PFSK-1 (cell line): ENCODE measurements around the gene S100A2.

Source experiments
- FOXP2 ChIP-seq: optimal IDR thresholded peaks from 2 replicates; pipeline ENCODE3; 2011; ENCODE audit warnings: borderline replicate concordance, control low read depth, inconsistent platforms; ENCODE audit not compliant: insufficient read depth; ENCODE audit errors: extremely low read length, extremely low read depth
- POLR2AphosphoS5 ChIP-seq: IDR thresholded peaks from 2 replicates; pipeline ENCODE4 v1.6.1; 2012; ENCODE audit warnings: low read depth, mild to moderate bottlenecking, control low read depth, low read length, moderate library complexity
- SIN3A ChIP-seq: IDR thresholded peaks from 2 replicates; pipeline ENCODE4 v1.6.1; 2012; ENCODE audit warnings: mild to moderate bottlenecking, low read length, moderate library complexity, borderline replicate concordance; ENCODE audit not compliant: insufficient read depth
- TAF1 ChIP-seq: IDR thresholded peaks from 2 replicates; pipeline ENCODE4 v1.6.1; 2012; ENCODE audit warnings: low read length, control low read depth, borderline replicate concordance; ENCODE audit not compliant: insufficient read depth
- TF ChIP-seq, protein P1 (sequence below), 2 experiments: IDR thresholded peaks; 2 replicates each; pipeline versions ENCODE4 v1.6.1 to v1.8.0; 2011 to 2012; ENCODE audit warnings: low read depth in 2 of 2, low read length in 2 of 2, control low read depth in 1 of 2, inconsistent platforms in 1 of 2, mild to moderate bottlenecking in 1 of 2, moderate library complexity in 1 of 2; ENCODE audit not compliant: insufficient read depth in 1 of 2

DNA sequence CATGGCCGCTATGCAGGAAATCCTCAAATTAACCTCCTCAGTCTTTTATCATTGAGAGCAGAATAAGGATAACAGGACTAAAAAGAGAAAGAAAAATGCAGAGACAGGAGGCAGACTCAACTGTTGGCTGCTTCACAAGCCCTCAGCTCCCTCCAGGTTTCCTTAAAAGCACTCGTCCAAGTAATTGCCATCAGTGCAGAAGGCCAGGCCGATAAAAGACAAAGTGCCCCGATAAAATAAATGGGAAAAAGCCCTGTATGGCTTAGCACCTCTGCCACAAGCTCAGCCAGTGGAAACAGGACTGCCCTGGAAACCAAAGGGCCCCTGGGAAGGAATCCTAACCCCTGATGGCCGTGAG is 38.0 kb downstream of the S100A2 start:
- TF ChIP-seq TAF1 (no peak), POLR2AphosphoS5 (no peak), SIN3A (no peak), FOXP2 (no peak)
- TF ChIP-seq, protein P1, sequence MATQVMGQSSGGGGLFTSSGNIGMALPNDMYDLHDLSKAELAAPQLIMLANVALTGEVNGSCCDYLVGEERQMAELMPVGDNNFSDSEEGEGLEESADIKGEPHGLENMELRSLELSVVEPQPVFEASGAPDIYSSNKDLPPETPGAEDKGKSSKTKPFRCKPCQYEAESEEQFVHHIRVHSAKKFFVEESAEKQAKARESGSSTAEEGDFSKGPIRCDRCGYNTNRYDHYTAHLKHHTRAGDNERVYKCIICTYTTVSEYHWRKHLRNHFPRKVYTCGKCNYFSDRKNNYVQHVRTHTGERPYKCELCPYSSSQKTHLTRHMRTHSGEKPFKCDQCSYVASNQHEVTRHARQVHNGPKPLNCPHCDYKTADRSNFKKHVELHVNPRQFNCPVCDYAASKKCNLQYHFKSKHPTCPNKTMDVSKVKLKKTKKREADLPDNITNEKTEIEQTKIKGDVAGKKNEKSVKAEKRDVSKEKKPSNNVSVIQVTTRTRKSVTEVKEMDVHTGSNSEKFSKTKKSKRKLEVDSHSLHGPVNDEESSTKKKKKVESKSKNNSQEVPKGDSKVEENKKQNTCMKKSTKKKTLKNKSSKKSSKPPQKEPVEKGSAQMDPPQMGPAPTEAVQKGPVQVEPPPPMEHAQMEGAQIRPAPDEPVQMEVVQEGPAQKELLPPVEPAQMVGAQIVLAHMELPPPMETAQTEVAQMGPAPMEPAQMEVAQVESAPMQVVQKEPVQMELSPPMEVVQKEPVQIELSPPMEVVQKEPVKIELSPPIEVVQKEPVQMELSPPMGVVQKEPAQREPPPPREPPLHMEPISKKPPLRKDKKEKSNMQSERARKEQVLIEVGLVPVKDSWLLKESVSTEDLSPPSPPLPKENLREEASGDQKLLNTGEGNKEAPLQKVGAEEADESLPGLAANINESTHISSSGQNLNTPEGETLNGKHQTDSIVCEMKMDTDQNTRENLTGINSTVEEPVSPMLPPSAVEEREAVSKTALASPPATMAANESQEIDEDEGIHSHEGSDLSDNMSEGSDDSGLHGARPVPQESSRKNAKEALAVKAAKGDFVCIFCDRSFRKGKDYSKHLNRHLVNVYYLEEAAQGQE (IDR thresholded peaks at IDR 0.05; ENCODE audit: insufficient read depth in 1 of 2, low read depth in 2 of 2, low read length in 2 of 2): no peak
